AG09319 (cell line): ENCODE measurements around the gene PHF14.
"Not testable (repeated sequence)": the region's sequence is repeated elsewhere in the genome, so short reads cannot be mapped to it uniquely, and the experiment has no call there.

Source experiments
- DNase-seq: peaks from one replicate; pipeline ENCODE4 v3.0.0-alpha.2; 2010; ENCODE audit warnings: low read depth; ENCODE audit errors: extremely low read depth
- CTCF ChIP-seq: IDR thresholded peaks from 2 replicates; pipeline ENCODE4 v1.5.1; 2011; ENCODE audit warnings: low read depth, mild to moderate bottlenecking, inconsistent platforms, low read length, moderate library complexity

Gene PHF14

GRCh38 chr7:10972174-10972573 is 1.5 kb upstream of the PHF14 start:
- no peak for DNase-seq
- no peak for TF ChIP-seq CTCF

DNA sequence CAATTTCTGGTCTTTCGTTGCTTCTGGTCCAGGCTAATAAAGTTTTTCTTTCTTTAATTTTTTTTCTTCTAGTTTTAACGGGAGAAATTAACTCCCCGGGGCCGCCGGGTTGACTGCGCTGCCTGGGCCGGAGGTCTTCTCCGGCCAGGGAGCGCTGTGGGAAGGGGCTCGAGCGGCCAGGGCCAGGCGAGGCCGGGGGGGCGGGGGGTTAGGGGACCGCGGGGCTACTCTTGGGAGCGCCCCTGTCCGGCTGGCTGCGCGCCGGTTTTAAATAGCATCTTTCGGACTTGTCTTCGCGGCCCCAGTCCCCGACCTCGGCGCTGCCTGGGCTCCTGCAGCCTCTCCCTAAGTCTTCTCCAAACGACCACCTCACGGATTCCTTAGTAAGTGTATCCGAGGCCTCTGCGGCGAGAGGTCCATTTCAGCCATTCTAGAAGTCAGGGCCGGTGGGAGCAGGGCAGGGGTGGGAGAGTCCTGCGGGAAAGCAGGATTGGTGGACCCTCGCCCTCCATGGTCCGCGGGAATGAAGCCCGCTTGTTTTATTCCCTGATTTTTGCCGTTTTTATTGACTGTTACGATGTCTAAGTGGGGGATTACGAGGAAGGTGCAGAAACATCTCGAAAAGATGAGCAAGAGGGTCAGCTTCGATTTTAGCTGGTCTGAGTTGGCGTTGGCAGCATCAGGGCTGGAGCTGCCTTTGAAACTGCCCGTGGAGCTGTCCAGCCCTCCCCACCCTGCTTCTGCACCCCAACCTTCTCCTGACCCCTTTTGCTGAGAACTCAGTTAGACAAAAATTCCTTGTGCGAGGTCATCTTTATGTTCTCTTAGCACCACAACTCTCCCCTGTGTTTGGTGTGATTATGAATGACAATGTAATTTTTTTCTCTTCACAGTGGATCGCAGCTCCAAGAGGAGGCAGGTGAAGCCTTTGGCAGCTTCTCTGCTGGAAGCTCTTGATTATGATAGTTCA is 555 bp downstream of the PHF14 start:
- DNase-seq = peak; percentile 8
- TF ChIP-seq CTCF = no peak

- DNase-seq = no peak
- TF ChIP-seq CTCF = no peak
These were observed 3.4 kb downstream of the PHF14 start for GRCh38 chr7:10977113-10977512.

- TF ChIP-seq CTCF = no peak
- no peak for DNase-seq
These were observed 7.6 kb downstream of the PHF14 start for GRCh38 chr7:10981317-10981716.

- DNase-seq = not testable (repeated sequence)
These were observed 17.1 kb downstream of the PHF14 start for GRCh38 chr7:10990748-10991147.

DNA sequence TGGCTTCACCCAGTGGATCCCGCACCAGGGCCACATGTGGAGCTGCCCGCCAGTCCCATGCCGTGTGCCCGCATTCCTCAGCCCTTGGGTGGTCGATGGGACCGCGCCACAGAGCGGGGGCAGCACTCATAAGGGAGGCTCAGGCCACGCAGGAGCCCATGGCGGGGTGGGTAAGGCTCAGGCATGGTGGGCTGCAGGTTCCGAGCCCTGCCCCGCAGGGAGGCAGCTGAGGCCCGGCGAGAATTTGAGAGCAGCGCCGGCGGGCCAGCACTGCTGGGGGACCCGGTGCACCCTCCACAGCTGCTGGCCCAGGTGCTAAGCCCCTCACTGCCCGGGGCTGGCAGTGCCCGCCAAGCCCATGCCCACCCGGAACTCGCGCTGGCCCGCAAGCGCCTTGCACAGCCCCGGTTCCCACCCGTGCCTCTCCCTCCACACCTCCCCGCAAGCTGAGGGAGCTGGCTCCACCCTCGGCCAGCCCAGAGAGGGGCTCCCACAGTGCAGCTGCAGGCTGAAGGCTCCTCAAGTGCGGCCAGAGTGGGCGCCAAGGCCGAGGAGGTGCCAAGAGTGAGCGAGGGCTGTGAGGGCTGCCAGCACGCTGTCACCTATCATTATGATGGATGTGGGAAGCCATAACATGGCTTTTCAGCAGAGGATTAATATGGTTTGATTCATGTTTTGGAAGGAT is 22.0 kb downstream of the PHF14 start:
- not testable (repeated sequence) for DNase-seq

DNA sequence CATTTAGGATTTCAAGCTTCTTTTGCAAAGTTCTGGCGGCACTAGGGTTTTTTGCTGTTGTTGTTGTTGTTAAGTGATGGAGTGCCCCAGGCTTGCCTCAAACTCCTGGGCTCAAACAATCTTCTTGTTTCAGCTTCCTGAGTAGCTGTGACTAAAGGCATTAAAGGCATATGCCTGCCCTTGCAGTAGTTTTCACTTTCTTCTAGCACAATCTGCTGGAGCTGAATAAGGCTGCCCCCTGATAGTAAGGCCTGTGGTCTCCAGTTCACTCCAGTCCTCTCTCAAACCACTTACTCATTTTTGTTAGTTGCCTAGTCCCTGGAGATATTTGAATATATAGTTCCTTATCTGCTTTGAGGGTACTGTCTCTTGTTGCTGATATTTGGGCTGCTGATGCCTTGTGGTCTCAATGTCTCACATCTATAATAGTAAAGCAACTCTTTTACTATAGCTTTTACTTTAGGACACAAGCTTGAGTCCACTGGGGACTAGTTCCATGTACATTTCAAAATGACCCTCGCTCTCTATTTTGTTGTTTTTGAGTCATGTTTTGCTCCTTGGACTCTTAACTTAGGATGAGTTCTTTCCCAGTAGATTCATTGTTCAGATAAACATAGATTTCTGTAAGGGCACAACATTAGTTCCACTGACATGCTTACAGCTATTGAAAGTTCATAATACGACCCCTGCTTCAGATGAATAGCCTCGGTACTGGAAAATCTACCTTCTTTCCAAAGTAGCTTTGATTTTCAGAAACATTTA is 25.5 kb downstream of the PHF14 start:
- DNase-seq = no peak
- no peak for TF ChIP-seq CTCF

DNA sequence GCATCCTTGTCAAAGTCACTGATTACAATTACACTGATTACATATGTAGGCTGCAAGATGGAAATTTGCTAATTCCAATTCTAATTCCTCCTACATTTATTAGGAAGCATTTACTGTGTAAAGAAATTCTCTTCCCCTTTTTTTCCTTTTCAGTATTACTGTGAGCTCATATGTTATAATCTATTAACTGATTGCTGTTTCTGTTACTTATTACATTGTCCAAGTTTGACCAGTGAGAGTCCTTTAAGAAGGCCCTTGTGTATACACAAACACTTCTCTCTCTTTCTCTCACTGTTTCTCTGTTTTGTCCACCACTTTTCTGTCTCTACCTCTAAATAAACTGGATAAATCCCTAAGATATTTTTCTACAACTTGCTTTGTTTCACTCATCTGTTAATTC is 31.5 kb downstream of the PHF14 start:
- TF ChIP-seq CTCF = no peak

More for the DNA sequence above, 31.5 kb downstream of the PHF14 start:
- DNase-seq = no peak
